B cell (primary cell): ENCODE results near the gene ERO1B.

Source experiments
- CTCF ChIP-seq: fragments of 200-600 bp; IDR thresholded peaks from one replicate; pipeline ENCODE4 v1.8.0; 2022; ENCODE audit warnings: antibody characterized with exemption, mild to moderate bottlenecking
- EZH2 ChIP-seq: IDR thresholded peaks from 2 replicates; pipeline ENCODE4 v1.6.1; 2012; ENCODE audit warnings: borderline replicate concordance, low read depth, mild to moderate bottlenecking, moderate library complexity, low read length; ENCODE audit not compliant: insufficient read depth, poor library complexity, severe bottlenecking

- no peak for TF ChIP-seq CTCF
- no peak for TF ChIP-seq EZH2
Measured at GRCh38 chr1:236281198-236281653, 532 bp downstream of the ERO1B start.
